Activated CD8-positive, alpha-beta memory T cell treated with anti-CD3 and anti-CD28 coated beads, Interleukin-2, amount 50 U/mL, for 24 hours (primary cell): ENCODE results near the gene CRTC1.

Source experiments
- DNase-seq: peaks from one replicate; pipeline ENCODE4 v3.0.0-alpha.2; 2020; ENCODE audit errors: extremely low read depth

Gene CRTC1

GRCh38 chr19:18782559-18783225, 99.2 kb downstream of the CRTC1 start:
- no peak for DNase-seq

- no peak for DNase-seq
Observed at GRCh38 chr19:18783958-18784785, 100.7 kb downstream of the CRTC1 start.

DNA sequence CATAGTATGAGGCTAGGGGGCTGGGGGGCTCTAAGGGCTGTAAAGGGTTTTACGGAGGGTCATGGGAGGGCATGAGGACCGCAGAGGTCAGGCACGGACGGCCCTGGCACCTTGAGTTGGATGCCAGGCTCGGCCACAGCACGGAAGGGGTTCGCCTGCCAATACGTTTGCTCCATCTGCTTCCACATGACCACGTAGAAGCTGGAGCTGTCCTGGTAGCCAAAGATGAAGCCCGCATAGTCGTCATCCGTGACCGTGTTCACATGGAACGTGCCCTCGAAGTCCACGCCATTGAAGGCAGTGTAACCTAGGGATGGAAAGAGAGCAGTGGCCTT, 101.3 kb downstream of the CRTC1 start:
- no peak for DNase-seq

GRCh38 chr19:18785179-18786124, 102.0 kb downstream of the CRTC1 start:
- DNase-seq = peak; percentile 27

GRCh38 chr19:18788529-18789421, 105.3 kb downstream of the CRTC1 start:
- DNase-seq = no peak

- no peak for DNase-seq
Observed at GRCh38 chr19:18789422-18789869, 106.0 kb downstream of the CRTC1 start.

GRCh38 chr19:18789883-18790565, 106.5 kb downstream of the CRTC1 start:
- no peak for DNase-seq

DNA sequence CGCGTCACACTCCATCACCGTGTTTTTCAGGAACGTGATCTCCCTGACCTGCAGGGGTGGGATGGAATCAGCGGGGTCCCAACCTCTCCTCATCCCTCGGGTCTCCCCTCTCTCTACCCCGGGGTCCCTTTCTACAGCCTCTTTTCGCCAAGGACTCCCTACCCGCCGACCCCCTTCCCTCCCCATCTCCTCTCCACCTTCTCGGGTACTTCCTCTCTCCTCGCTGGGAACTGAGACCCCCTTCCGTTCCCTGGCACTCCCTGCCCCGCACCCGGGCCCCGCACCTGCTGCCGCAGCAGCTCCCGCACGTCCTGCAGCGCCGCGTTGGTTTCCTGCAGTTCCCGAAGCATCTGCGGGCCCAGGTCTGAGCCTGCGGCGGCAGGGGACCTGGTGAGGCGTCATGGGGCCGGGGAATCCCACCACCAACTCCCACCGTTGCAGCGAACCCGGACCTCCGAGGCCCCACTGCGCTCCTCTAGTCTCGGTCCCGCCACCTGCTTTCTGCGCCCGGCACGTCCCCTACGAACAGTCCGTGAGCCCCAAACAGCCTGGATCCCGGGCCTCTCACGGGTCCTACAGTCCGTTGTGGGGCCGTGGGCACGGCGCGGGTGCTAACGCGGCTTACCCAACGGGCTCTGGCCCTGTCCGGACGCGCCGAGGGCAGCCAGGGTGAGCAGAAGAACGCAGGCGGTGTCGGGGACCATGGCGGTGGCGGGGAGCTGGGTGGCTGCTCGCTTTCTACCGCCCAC, 107.3 kb downstream of the CRTC1 start, which contains the start of gene COMP:
Gene COMP (minus strand): TSS at position 740 of the 749 bp plus-strand sequence. CDS start 36 bp downstream, at position 704.
- no peak for DNase-seq

GRCh38 chr19:18791315-18791678, 107.8 kb downstream of the CRTC1 start:
- DNase-seq = no peak

- DNase-seq = no peak
Observed at GRCh38 chr19:18792661-18793060, 109.2 kb downstream of the CRTC1 start.

DNA sequence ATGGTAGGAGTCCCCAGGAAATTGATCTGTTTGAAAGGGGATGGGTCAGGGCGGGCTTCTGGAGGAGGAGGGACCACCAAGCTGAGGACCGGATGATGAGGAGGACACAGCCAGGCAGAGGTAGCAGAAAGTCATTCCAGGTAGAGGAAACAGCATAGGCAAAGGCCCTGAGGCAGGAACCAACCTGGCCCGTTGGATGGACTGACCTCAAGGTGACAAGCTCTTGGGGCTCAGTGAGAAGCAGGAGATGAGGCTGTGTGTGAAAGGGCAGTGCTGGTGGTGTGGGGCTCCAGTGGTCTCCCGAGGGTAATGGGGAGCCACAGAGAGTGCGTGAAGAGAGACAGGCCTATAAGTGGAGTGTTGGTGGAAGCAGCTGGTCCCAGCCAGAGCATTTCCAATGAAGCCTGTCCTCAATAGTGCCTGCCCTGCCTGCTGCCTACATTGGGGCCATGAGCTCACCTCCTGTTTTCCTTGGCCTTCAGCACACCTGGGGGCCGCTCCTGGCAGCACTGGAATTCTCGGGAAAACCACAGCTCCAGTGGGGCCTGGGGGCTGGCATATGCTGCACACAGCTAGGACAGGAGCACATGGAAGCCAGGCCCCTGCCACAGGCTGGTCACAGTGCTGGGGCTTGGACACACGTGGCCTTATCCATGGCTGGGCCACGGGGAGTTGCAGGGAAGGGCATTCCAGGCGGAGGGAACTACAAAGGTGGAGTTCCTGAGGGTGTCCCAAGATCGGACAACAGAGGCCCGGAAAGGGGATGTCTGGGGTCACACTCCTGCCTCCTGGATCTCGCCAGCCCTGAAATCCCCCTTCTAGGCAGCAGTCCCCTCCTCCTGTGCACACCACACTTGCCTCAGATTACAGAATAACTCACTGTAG, 109.9 kb downstream of the CRTC1 start:
- DNase-seq = no peak

- no peak for DNase-seq
Observed at GRCh38 chr19:18794029-18794313, 110.5 kb downstream of the CRTC1 start.

DNA sequence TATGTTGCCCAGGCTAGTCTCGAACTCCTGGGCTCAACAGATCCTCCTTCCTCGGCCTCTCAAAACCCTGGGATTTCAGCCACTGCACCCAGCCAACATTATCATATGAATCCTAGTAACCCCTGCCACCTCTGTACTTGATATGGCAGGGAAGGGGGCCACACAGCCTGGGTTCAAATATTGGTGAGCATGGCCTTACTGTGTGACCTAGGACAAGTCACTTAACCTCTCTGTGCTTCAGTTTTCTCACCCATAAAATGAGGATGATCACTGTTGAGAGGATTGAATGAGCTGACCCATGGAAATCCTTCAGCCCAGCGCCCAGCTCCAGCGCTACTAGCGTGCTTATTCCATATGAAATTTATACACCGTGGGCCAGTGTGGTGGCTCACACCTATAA, 111.2 kb downstream of the CRTC1 start:
- DNase-seq = no peak

- DNase-seq = no peak
Observed at GRCh38 chr19:18795540-18795939, 112.1 kb downstream of the CRTC1 start.

- no peak for DNase-seq
Observed at GRCh38 chr19:18796239-18796638, 112.8 kb downstream of the CRTC1 start.

GRCh38 chr19:18798384-18799352, 115.2 kb downstream of the CRTC1 start:
- no peak for DNase-seq

- no peak for DNase-seq
Observed at GRCh38 chr19:18799389-18799970, 116.0 kb downstream of the CRTC1 start.
